ENCODE results near the gene PTPRB. TPM values are rescaled to one million over a fixed set of nuclear protein-coding genes. Genes with fewer than 3 reads are reported as not detected.

Gene PTPRB
- total and polyA plus RNA-seq, 2 of the 8 experiments (the other 6 are each of a cell fraction or from before 2014, with no cell fraction given): 0.36 to 0.58 TPM

DNA sequence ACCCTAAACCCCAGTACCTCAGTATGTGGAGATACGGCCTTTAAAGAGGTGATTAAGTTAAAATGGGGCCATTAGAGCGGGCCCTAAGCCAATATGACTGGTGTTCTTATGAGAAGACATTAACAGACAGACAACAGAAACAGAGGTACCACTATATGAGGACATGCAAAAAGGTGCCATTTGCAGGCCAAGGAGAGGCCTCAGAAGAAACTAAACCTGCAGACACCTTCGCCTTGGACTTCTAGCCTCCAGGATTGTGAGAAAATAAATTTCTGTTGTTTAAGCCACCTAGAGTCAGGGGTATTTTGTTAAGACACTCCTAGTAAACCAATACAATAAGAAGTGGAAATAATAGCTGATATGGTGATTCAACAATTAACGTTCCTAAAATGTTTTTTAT is 32.6 kb downstream of the PTPRB start:
- FAIRE-seq (no peak), DNase-seq (ENCODE audit: low read depth in 1 of 2, low spot score in 2 of 2) (no peak)
- Histone ChIP-seq H3K27ac (ENCODE audit: low read depth, low read length) (no peak overlapping the region), H3K23me2 (ENCODE audit: low read depth, low read length) (peaks cover 3% of the 10 kb centered on the region; the same call in 1 of the 2 replicates), H3K27me3 (replicated peaks in 1 of 4; ENCODE audit: control insufficient read depth in 3 of 4, extremely low read depth in 1 of 4, insufficient read depth in 3 of 4, low read length in 3 of 4) (peaks cover 0 to 11% (median 10%) of the 10 kb centered on the region in 4 experiments; a peak in 5 of 7 replicates), H2BK120ac (replicated peaks; ENCODE audit: low read depth, low read length) (no peak overlapping the region), H4K5ac (ENCODE audit: insufficient read length, low read depth, low read length) (no peak overlapping the region), H3K9me3 (ENCODE audit: insufficient read depth in 2 of 2, low read depth in 1 of 2, low read length in 1 of 2) (0 out of 4 replicates have a peak, but pooled peaks cover 0 to 3% of the 10 kb centered on the region in 2 experiments), H3K23ac (ENCODE audit: insufficient read length) (no peak overlapping the region), H2BK20ac (ENCODE audit: low read length) (no peak overlapping the region), H4K20me1 (replicated peaks in 1 of 2; ENCODE audit: control insufficient read depth in 1 of 2, insufficient read depth in 2 of 2, low read length in 2 of 2) (no peaks in the 10 kb centered on the region), H3K36me3 (ENCODE audit: control insufficient read depth in 2 of 4, insufficient read depth in 4 of 4, low read length in 3 of 4) (no peaks in the 10 kb centered on the region), H2BK5ac (ENCODE audit: low read depth, low read length) (no peak overlapping the region), H2BK15ac (ENCODE audit: low read length) (no peak overlapping the region), H3K56ac (replicated peaks; ENCODE audit: insufficient read length, low read depth, low read length) (no peak overlapping the region), H4K8ac (ENCODE audit: extremely low read depth, insufficient read depth, low read length) (no peak overlapping the region), H3K14ac (ENCODE audit: insufficient read length) (no peak overlapping the region), H2AK5ac (ENCODE audit: low read depth, low read length) (no peak overlapping the region), H3K4ac (replicated peaks; ENCODE audit: insufficient read length, low read depth, low read length) (no peak overlapping the region), H3K18ac (ENCODE audit: extremely low read depth, low read length) (no peak overlapping the region), H3K4me1 (replicated peaks in 1 of 4; ENCODE audit: control insufficient read depth in 3 of 4, insufficient read depth in 4 of 4, low read length in 3 of 4) (peaks cover 0 to 3% (median 0%) of the 10 kb centered on the region in 4 experiments; a peak in 2 of 7 replicates), H3K4me2 (ENCODE audit: insufficient read depth in 1 of 2, low read depth in 2 of 2, low read length in 2 of 2) (no peak overlapping the region), H3K4me3 (ENCODE audit: extremely low read depth in 1 of 4, insufficient read depth in 2 of 4, low read depth in 3 of 4, low read length in 4 of 4) (no peak overlapping the region), H3K79me1 (ENCODE audit: low read depth, low read length) (no peaks in the 10 kb centered on the region), H4K91ac (replicated peaks; ENCODE audit: insufficient read length, low read length) (no peak overlapping the region), H2AFZ (ENCODE audit: low read length) (no peak overlapping the region), H2BK12ac (ENCODE audit: low read depth, low read length) (no peak overlapping the region), H3K9ac (replicated peaks in 1 of 4; ENCODE audit: extremely low read depth in 1 of 4, low read depth in 3 of 4, low read length in 3 of 4) (no peak overlapping the region), H3K79me2 (ENCODE audit: control insufficient read depth in 1 of 2, insufficient read depth in 2 of 2, low read length in 2 of 2) (no peaks in the 10 kb centered on the region)
- ChIA-PET POLR2A (ENCODE audit: partially characterized antibody) (interaction anchor here (0.6 kb wide), 1 partner anchor 395 kb away, joined by 3 read pairs; no protein-coding TSS in a partner anchor), CTCF (ENCODE audit: partially characterized antibody) (interaction anchor here (1.9 kb wide), 1 partner anchor 15 kb away, joined by 10 read pairs; no protein-coding TSS in a partner anchor)
- WGBS, 2 experiments (ENCODE audit: extremely low coverage in 1 of 2, insufficient coverage in 1 of 2, insufficient read length in 1 of 2, insufficient replicate concordance in 2 of 2, low coverage in 1 of 2, low lambda C conversion rate in 2 of 2, missing lambda C conversion rate in 1 of 2): 93% methylated on average over 4 of the region's 4 CpGs; no CpG with 5 or more reads in 1 of the 2 experiments
- TF ChIP-seq BRCA1 (IDR thresholded peaks at IDR 0.05; ENCODE audit: low read depth, low read length) (no peak), KDM1A (IDR thresholded peaks at IDR 0.05; ENCODE audit: borderline replicate concordance, low read length) (no peak), HDAC6 (IDR thresholded peaks at IDR 0.05; ENCODE audit: low read depth, low read length) (no peak), TAF1 (IDR thresholded peaks at IDR 0.05; ENCODE audit: low read depth, low read length) (no peak), TAF7 (optimal IDR thresholded peaks at IDR 0.05; ENCODE audit: borderline replicate concordance, low read depth, low read length) (no peak), SIX5 (IDR thresholded peaks at IDR 0.05; ENCODE audit: low read depth, low read length) (no peak), SIN3A (conservative IDR thresholded peaks at IDR 0.05 in 1 of 2, IDR thresholded peaks at IDR 0.05 in 1 of 2; ENCODE audit: low read depth in 1 of 2, low read length in 2 of 2) (no peak), JUND (IDR thresholded peaks at IDR 0.05; ENCODE audit: low read length) (no peak), SP2 (IDR thresholded peaks at IDR 0.05; ENCODE audit: low read length) (no peak), EGR1 (IDR thresholded peaks at IDR 0.05; ENCODE audit: borderline replicate concordance, low read depth, low read length) (no peak), CEBPB (IDR thresholded peaks at IDR 0.05; ENCODE audit: low read depth, low read length) (no peak)
- TF ChIP-seq, protein P1, sequence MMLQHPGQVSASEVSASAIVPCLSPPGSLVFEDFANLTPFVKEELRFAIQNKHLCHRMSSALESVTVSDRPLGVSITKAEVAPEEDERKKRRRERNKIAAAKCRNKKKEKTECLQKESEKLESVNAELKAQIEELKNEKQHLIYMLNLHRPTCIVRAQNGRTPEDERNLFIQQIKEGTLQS (IDR thresholded peaks at IDR 0.05; ENCODE audit: insufficient read depth, low read depth, low read length): no peak

Data from H1 (cell line).